Raji (cell line): ENCODE measurements around the gene CNST.

ENCODE experiments used
- POLR2A ChIP-seq: IDR thresholded peaks from 2 replicates; pipeline ENCODE4 v1.6.1; 2011; ENCODE audit warnings: low read depth, low read length, control low read depth; ENCODE audit not compliant: insufficient read depth

Gene CNST

GRCh38 chr1:246591958-246592357 is 25.7 kb downstream of the CNST start:
- TF ChIP-seq POLR2A: no peak

GRCh38 chr1:246592695-246593094 is 26.4 kb downstream of the CNST start:
- no peak for TF ChIP-seq POLR2A

- TF ChIP-seq POLR2A: no peak
Observed at GRCh38 chr1:246595146-246595545, 28.9 kb downstream of the CNST start.

GRCh38 chr1:246597340-246597739 is 31.1 kb downstream of the CNST start:
- TF ChIP-seq POLR2A: no peak

GRCh38 chr1:246597971-246598370 is 31.7 kb downstream of the CNST start:
- TF ChIP-seq POLR2A: no peak

GRCh38 chr1:246599315-246599714 is 33.1 kb downstream of the CNST start:
- TF ChIP-seq POLR2A: no peak

GRCh38 chr1:246600579-246600978 is 34.3 kb downstream of the CNST start:
- TF ChIP-seq POLR2A: no peak

GRCh38 chr1:246602194-246602593 is 35.9 kb downstream of the CNST start:
- TF ChIP-seq POLR2A: no peak

- no peak for TF ChIP-seq POLR2A
Observed at GRCh38 chr1:246607462-246607861, 41.2 kb downstream of the CNST start.

GRCh38 chr1:246608616-246609376 is 42.5 kb downstream of the CNST start:
- no peak for TF ChIP-seq POLR2A

- TF ChIP-seq POLR2A: no peak
Observed at GRCh38 chr1:246609632-246610031, 43.4 kb downstream of the CNST start.

GRCh38 chr1:246613096-246613758 is 47.0 kb downstream of the CNST start:
- TF ChIP-seq POLR2A: no peak

- no peak for TF ChIP-seq POLR2A
Observed at GRCh38 chr1:246617156-246617555, 50.9 kb downstream of the CNST start.

- no peak for TF ChIP-seq POLR2A
Observed at GRCh38 chr1:246617768-246618167, 51.5 kb downstream of the CNST start.

GRCh38 chr1:246618240-246618808 is 52.1 kb downstream of the CNST start:
- TF ChIP-seq POLR2A: no peak

GRCh38 chr1:246622035-246622652 is 55.9 kb downstream of the CNST start:
- TF ChIP-seq POLR2A: no peak
